Keratinocyte (primary cell): Measurements from ENCODE around the gene LMAN1. TPM values are rescaled to one million over a fixed set of nuclear protein-coding genes. Genes with fewer than 3 reads are reported as not detected.

ENCODE experiments used
- DNase-seq: peaks from one replicate; pipeline ENCODE4 v3.0.0-alpha.2; 2011; ENCODE audit warnings: low read depth, missing footprints, low spot score
- FAIRE-seq: peaks from 2 replicates; lab custom pipeline; 2011; peaks lifted over from hg19 to GRCh38; lab: Jason Lieb, UNC
- H2AFZ ChIP-seq: 2 replicates; pipeline ENCODE4 v1.6.0; 2012; ENCODE audit warnings: low read length, control low read depth, inconsistent platforms; ENCODE audit not compliant: control insufficient read depth
- H3K27ac ChIP-seq: 2 replicates; pipeline ENCODE4 v1.5.1; 2011; ENCODE audit warnings: low read length; ENCODE audit not compliant: control insufficient read depth, insufficient read depth
- H3K27me3 ChIP-seq: 3 replicates; pipeline ENCODE4 v1.6.0; 2011; ENCODE audit warnings: low read length; ENCODE audit not compliant: control insufficient read depth, insufficient read depth; ENCODE audit errors: extremely low read depth
- H3K36me3 ChIP-seq, 2 experiments: 2 replicates in 1 of 2; 3 replicates in 1 of 2; pipeline ENCODE4 v1.5.1; 2011; ENCODE audit warnings: low read length in 2 of 2, mild to moderate bottlenecking in 1 of 2; ENCODE audit not compliant: control insufficient read depth in 2 of 2, insufficient read depth in 2 of 2; ENCODE audit errors: extremely low read depth in 1 of 2
- H3K4me1 ChIP-seq: 3 replicates; pipeline ENCODE4 v1.5.1; 2011; ENCODE audit warnings: low read length; ENCODE audit not compliant: control insufficient read depth, insufficient read depth; ENCODE audit errors: extremely low read depth
- H3K4me2 ChIP-seq: 3 replicates; pipeline ENCODE4 v1.6.0; 2011; ENCODE audit warnings: low read depth, low read length; ENCODE audit not compliant: control insufficient read depth, insufficient read depth; ENCODE audit errors: extremely low read depth
- H3K4me3 ChIP-seq, 3 experiments: fragments of 200-600 bp in 1 of 3; sonication (generic) in 1 of 3; 2 replicates in 2 of 3; 3 replicates in 1 of 3; pipeline ENCODE4 v1.5.1; 2011 to 2016; ENCODE audit warnings: low read length in 3 of 3, mild to moderate bottlenecking in 3 of 3, control low read depth in 2 of 3, inconsistent platforms in 1 of 3, low read depth in 1 of 3, mixed read lengths in 1 of 3, mixed run types in 1 of 3, moderate library complexity in 1 of 3; ENCODE audit not compliant: control insufficient read depth in 2 of 3, insufficient read depth in 2 of 3; ENCODE audit errors: extremely low read depth in 1 of 3
- H3K79me2 ChIP-seq: 2 replicates; pipeline ENCODE4 v1.6.0; 2012; ENCODE audit warnings: low read length; ENCODE audit not compliant: control insufficient read depth, insufficient read depth
- H3K9ac ChIP-seq: 3 replicates; pipeline ENCODE4 v1.6.0; 2011; ENCODE audit warnings: low read length; ENCODE audit not compliant: control insufficient read depth, insufficient read depth; ENCODE audit errors: extremely low read depth
- H3K9me1 ChIP-seq: 3 replicates; pipeline ENCODE4 v1.6.0; 2011; ENCODE audit warnings: low read length; ENCODE audit not compliant: control insufficient read depth, insufficient read depth; ENCODE audit errors: extremely low read depth
- H3K9me3 ChIP-seq: 2 replicates; pipeline ENCODE4 v1.5.1; 2012; ENCODE audit warnings: low read depth, low read length; ENCODE audit not compliant: control insufficient read depth
- H4K20me1 ChIP-seq: 3 replicates; pipeline ENCODE4 v1.6.0; 2011; ENCODE audit warnings: low read length; ENCODE audit not compliant: control insufficient read depth, insufficient read depth; ENCODE audit errors: extremely low read depth
- EZH2 ChIP-seq: IDR thresholded peaks from one replicate; pipeline ENCODE4 v1.6.1; 2012; ENCODE audit warnings: inconsistent platforms, mild to moderate bottlenecking, low read length, moderate library complexity
- dilution Hi-C: fragments of 300-500 bp; cut with MboI; formaldehyde crosslinking; loops from one replicate; pipeline ENCODE4 v1.7.0; 2020; ENCODE audit warnings: low sequenced_read_pairs; ENCODE audit not compliant: extremely low pct_ligation_motif_present
- polyA minus RNA-seq, 3 experiments: library from RNA; depleted of rRNA, polyadenylated mRNA; stranded (reverse); fragments of >200 nt; gene quantifications; 1 replicate in 1 of 3; 2 replicates in 1 of 3; 3 replicates in 1 of 3; pipeline ENCODE4 v1.2.3, GENCODE V29; 2011
- polyA plus RNA-seq, 5 experiments: library from polyadenylated mRNA; depleted of rRNA in 3 of 5; stranded (reverse) in 3 of 5; stranded (forward) in 1 of 5; unstranded in 1 of 5; fragments of >200 nt; gene quantifications; 1 replicate in 1 of 5; 2 replicates in 3 of 5; 3 replicates in 1 of 5; pipeline versions ENCODE4 v1.2.1 to v1.2.3, GENCODE V29; 2011 to 2012; ENCODE audit warnings: missing spikeins in 2 of 5, low read depth in 1 of 5, low replicate concordance in 1 of 5
- TF ChIP-seq, protein P1 (sequence below), 3 experiments: IDR thresholded peaks in 1 of 3; conservative IDR thresholded peaks in 1 of 3; optimal IDR thresholded peaks in 1 of 3; 2 replicates in 2 of 3; 3 replicates in 1 of 3; pipeline versions ENCODE3 to v1.5.1; 2011; ENCODE audit warnings: low read length in 3 of 3, mild to moderate bottlenecking in 3 of 3, moderate library complexity in 2 of 3, control low read depth in 1 of 3, inconsistent platforms in 1 of 3; ENCODE audit not compliant: insufficient read depth in 2 of 3; ENCODE audit errors: extremely low read depth in 1 of 3

LMAN1 gene, protein sequence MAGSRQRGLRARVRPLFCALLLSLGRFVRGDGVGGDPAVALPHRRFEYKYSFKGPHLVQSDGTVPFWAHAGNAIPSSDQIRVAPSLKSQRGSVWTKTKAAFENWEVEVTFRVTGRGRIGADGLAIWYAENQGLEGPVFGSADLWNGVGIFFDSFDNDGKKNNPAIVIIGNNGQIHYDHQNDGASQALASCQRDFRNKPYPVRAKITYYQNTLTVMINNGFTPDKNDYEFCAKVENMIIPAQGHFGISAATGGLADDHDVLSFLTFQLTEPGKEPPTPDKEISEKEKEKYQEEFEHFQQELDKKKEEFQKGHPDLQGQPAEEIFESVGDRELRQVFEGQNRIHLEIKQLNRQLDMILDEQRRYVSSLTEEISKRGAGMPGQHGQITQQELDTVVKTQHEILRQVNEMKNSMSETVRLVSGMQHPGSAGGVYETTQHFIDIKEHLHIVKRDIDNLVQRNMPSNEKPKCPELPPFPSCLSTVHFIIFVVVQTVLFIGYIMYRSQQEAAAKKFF
- polyA plus RNA-seq, result 30.2 to 55.6 TPM (median 38.1 TPM) in 3 replicates
- polyA plus RNA-seq (2011; ENCODE audit: low read depth), result 14.1 TPM
- 12.0 and 23.5 TPM in 2 replicates for polyA plus RNA-seq (2011; cell fraction: cytosol; rRNA removed)
- 39.2 and 50.4 TPM in 2 replicates for polyA plus RNA-seq (2011; cell fraction: nucleus; rRNA removed)
- 18.1 and 52.0 TPM in 2 replicates for polyA plus RNA-seq (2012; ENCODE audit: low replicate concordance)
- 11.7 to 44.6 TPM (median 16.8 TPM) in 3 replicates for polyA minus RNA-seq
- polyA minus RNA-seq (2011; cell fraction: cytosol; rRNA and poly(A)+ RNA removed), result 57.4 TPM
- 63.8 and 79.6 TPM in 2 replicates for polyA minus RNA-seq (2011; cell fraction: nucleus; rRNA and poly(A)+ RNA removed)

DNA sequence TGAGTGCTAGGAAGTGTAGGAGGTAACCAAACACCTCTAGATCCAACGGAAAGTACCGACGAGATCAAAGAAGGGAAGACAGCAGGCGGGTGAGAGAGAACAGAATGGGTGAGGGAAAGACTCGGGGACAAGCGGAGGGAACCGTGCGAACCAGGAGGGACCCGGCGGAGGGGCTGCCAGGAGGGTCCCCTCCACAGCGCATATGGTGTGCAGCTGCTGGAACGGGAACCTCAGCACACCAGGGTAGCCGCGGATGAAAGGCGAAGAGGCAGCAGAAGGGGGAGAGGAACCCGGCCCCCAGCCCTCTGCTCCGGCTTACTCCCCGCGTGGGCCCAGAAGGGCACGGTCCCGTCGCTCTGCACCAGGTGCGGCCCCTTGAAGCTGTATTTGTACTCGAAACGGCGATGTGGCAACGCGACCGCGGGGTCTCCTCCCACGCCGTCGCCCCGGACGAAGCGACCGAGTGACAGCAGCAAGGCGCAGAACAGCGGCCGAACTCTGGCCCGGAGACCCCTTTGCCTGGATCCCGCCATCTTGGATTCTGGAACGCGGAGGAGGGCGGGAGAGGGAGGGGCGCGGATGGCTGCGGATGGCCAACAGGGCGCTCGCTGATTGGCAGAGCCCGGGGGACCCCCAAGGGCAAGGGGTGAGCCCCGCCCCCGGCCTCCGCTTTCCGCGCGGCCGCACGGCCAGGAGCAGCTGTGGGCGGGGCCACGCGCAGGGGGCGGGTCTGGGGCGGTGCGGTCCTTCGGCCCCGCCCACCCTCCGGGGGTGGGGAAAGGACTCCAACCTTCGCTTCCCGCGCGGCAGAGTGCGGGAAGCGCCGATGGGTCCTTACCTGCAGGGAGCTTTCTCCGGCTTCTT lies at the start of gene LMAN1:
Gene LMAN1 (minus strand): TSS at position 554 of the 864 bp plus-strand sequence. CDS start 21 bp downstream, at position 533.
- Histone ChIP-seq H3K4me1 (peaks cover 15% of the 10 kb centered on the region), H3K27me3 (no peaks in the 10 kb centered on the region), H2AFZ (peak within 1 kb of the TSS; percentile 94), H3K4me3 (peak within 1 kb of the TSS; percentile 93 to 95 (median 94)), H4K20me1 (no peaks in the 10 kb centered on the region), H3K36me3 (peaks cover 2 to 5% of the 10 kb centered on the region in 2 experiments), H3K9ac (peak within 1 kb of the TSS; percentile 100), H3K9me3 (no peaks in the 10 kb centered on the region), H3K79me2 (peaks cover 31% of the 10 kb centered on the region), H3K27ac (peak within 1 kb of the TSS; percentile 96), H3K9me1 (no peaks in the 10 kb centered on the region), H3K4me2 (peak within 1 kb of the TSS; percentile 90)
- no peak for TF ChIP-seq EZH2
- TF ChIP-seq, protein P1, sequence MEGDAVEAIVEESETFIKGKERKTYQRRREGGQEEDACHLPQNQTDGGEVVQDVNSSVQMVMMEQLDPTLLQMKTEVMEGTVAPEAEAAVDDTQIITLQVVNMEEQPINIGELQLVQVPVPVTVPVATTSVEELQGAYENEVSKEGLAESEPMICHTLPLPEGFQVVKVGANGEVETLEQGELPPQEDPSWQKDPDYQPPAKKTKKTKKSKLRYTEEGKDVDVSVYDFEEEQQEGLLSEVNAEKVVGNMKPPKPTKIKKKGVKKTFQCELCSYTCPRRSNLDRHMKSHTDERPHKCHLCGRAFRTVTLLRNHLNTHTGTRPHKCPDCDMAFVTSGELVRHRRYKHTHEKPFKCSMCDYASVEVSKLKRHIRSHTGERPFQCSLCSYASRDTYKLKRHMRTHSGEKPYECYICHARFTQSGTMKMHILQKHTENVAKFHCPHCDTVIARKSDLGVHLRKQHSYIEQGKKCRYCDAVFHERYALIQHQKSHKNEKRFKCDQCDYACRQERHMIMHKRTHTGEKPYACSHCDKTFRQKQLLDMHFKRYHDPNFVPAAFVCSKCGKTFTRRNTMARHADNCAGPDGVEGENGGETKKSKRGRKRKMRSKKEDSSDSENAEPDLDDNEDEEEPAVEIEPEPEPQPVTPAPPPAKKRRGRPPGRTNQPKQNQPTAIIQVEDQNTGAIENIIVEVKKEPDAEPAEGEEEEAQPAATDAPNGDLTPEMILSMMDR (optimal IDR thresholded peaks at IDR 0.05 in 1 of 3, IDR thresholded peaks at IDR 0.05 in 1 of 3, conservative IDR thresholded peaks at IDR 0.05 in 1 of 3; ENCODE audit: extremely low read depth in 1 of 3, insufficient read depth in 2 of 3, low read length in 3 of 3), result no peak
- FAIRE-seq (peak; percentile 17), DNase-seq (no peak)
- dilution Hi-C loops, result no loop called here

DNA sequence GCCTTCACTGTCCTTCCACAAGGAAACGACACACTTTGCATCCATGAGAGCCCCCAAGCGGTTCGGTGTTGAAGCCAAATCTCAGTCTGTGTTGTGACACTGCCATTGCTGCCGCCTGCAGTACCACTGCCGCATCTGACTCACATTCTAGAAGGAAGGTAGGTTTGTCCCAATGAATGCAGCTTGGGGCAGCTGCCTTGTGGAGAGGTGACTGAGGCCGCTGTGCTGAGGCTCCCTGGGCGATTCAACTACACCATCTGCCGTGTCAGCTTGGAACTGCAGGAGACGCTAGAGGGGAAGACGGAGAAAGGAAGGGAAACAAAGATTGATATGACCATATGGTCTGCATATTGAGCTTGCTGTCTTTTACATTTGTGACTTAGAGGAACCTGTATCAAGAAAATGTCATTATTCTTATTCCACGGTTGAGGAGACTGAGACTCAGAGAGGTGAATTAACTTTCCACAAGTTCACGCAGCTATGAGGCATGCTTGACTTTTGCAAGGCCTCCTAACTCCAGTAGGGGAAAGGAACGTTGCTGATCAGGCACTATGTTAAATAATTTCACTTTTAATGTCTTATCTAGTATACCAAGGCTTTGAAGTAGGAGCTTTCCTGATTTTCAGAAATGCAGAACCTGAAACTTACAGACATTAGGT lies 43.5 kb upstream of the LMAN1 start:
- H3K9ac ChIP-seq, result no peak overlapping the region
- FAIRE-seq (peak; percentile 90), DNase-seq (peak; percentile 33)
- H3K9me1 ChIP-seq, result no peaks in the 10 kb centered on the region
- no peak overlapping the region for H3K4me2 ChIP-seq
- TF ChIP-seq, protein P1 (optimal IDR thresholded peaks at IDR 0.05 in 1 of 3, IDR thresholded peaks at IDR 0.05 in 1 of 3, conservative IDR thresholded peaks at IDR 0.05 in 1 of 3; ENCODE audit: extremely low read depth in 1 of 3, insufficient read depth in 2 of 3, low read length in 3 of 3), result peak; percentile 97
- no peak for TF ChIP-seq EZH2
- no peaks in the 10 kb centered on the region for H4K20me1 ChIP-seq
- no peaks in the 10 kb centered on the region for H3K79me2 ChIP-seq
- H3K4me1 ChIP-seq, result peaks cover 4% of the 10 kb centered on the region
- no peak overlapping the region for H3K4me3 ChIP-seq
- H2AFZ ChIP-seq, result no peak overlapping the region
- H3K27me3 ChIP-seq, result no peaks in the 10 kb centered on the region
- H3K36me3 ChIP-seq, result no peaks in the 10 kb centered on the region
- H3K9me3 ChIP-seq, result no peaks in the 10 kb centered on the region
- dilution Hi-C loops, result no loop called here
- no peak overlapping the region for H3K27ac ChIP-seq
